ENCODE measurements around the gene CCDC177.

DNA sequence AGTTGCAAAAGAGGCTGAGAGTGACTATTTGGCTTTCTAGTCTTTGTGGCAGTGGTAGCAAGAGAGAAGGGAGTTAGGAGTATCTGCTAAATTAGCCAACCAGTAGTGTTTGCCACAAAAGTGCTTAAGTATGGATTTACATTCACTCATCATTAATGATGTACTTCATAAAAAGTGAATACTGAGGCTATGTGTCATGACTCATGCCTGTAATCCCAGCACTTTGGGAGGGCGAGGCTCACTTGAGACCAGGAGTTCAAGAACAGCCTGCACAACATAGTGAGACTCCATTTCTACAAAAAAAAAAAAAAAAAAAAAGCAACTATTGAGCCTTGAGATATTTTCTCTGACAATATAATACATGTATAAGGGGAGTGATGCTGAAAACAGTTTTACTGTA is 36.8 kb downstream of the CCDC177 start:
- TF ChIP-seq, protein P1, sequence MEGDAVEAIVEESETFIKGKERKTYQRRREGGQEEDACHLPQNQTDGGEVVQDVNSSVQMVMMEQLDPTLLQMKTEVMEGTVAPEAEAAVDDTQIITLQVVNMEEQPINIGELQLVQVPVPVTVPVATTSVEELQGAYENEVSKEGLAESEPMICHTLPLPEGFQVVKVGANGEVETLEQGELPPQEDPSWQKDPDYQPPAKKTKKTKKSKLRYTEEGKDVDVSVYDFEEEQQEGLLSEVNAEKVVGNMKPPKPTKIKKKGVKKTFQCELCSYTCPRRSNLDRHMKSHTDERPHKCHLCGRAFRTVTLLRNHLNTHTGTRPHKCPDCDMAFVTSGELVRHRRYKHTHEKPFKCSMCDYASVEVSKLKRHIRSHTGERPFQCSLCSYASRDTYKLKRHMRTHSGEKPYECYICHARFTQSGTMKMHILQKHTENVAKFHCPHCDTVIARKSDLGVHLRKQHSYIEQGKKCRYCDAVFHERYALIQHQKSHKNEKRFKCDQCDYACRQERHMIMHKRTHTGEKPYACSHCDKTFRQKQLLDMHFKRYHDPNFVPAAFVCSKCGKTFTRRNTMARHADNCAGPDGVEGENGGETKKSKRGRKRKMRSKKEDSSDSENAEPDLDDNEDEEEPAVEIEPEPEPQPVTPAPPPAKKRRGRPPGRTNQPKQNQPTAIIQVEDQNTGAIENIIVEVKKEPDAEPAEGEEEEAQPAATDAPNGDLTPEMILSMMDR (conservative IDR thresholded peaks at IDR 0.05 in 1 of 2, IDR thresholded peaks at IDR 0.05 in 1 of 2; ENCODE audit: low read depth in 1 of 2, low read length in 2 of 2) = no peak
- no peak for TF ChIP-seq EZH2 (IDR thresholded peaks at IDR 0.05; ENCODE audit: low read length, missing control alignments)

Measured in fibroblast of lung (primary cell).